GM23338 (cell line): ENCODE measurements around the gene SPRING1. TPM values are rescaled to one million over a fixed set of nuclear protein-coding genes. Genes with fewer than 3 reads are reported as not detected.

Source experiments
- ATAC-seq: fragments of 200-7000 bp; cut with Tn5 transposase; 3 replicates; pipeline ENCODE4 v1.9.1; 2020
- DNase-seq: peaks from one replicate; pipeline ENCODE4 v3.0.0-alpha.2; 2015; ENCODE audit warnings: low spot score
- H2AFZ ChIP-seq: fragments of 200-600 bp; sonication (generic); 2 replicates; pipeline ENCODE4 v1.8.0; 2016; ENCODE audit warnings: antibody characterized with exemption, mild to moderate bottlenecking, moderate library complexity
- H3F3A ChIP-seq: fragments of 200-600 bp; sonication (generic); replicated peaks from 2 replicates; pipeline ENCODE4 v1.8.0; 2017; ENCODE audit warnings: antibody characterized with exemption, mixed run types, low read depth
- H3K27ac ChIP-seq: fragments of 200-600 bp; sonication (generic); 2 replicates; pipeline ENCODE4 v1.6.1; 2016; ENCODE audit warnings: low read depth
- H3K27me3 ChIP-seq: fragments of 200-600 bp; sonication (generic); 2 replicates; pipeline ENCODE4 v1.8.0; 2016; ENCODE audit warnings: mild to moderate bottlenecking, mixed run types, moderate library complexity; ENCODE audit not compliant: insufficient read depth
- H3K36me3 ChIP-seq: fragments of 200-600 bp; sonication (generic); 2 replicates; pipeline ENCODE4 v1.8.0; 2016; ENCODE audit warnings: mild to moderate bottlenecking; ENCODE audit not compliant: insufficient read depth
- H3K4me1 ChIP-seq: fragments of 200-600 bp; sonication (generic); 2 replicates; pipeline ENCODE4 v1.8.0; 2016; ENCODE audit warnings: mild to moderate bottlenecking, moderate library complexity; ENCODE audit not compliant: insufficient read depth
- H3K4me2 ChIP-seq: fragments of 200-600 bp; sonication (generic); 2 replicates; pipeline ENCODE4 v1.7.1; 2017; ENCODE audit warnings: mixed run types
- H3K4me3 ChIP-seq: fragments of 200-600 bp; sonication (generic); 2 replicates; pipeline ENCODE4 v1.6.1; 2016; ENCODE audit warnings: mixed run types
- H3K79me2 ChIP-seq: fragments of 200-600 bp; sonication (generic); replicated peaks from 2 replicates; pipeline ENCODE4 v1.8.0; 2017; ENCODE audit warnings: mild to moderate bottlenecking; ENCODE audit not compliant: insufficient read depth
- H3K9me2 ChIP-seq: fragments of 200-600 bp; sonication (generic); 2 replicates; pipeline ENCODE4 v1.8.0; 2017; ENCODE audit not compliant: insufficient read depth
- H4K20me1 ChIP-seq: fragments of 200-600 bp; sonication (generic); replicated peaks from 2 replicates; pipeline ENCODE4 v1.8.0; 2017; ENCODE audit warnings: mild to moderate bottlenecking; ENCODE audit not compliant: insufficient read depth
- H3K27ac Mint-ChIP-seq: 2 replicates; pipeline ENCODE4 v1.8.0; 2020; ENCODE audit warnings: inconsistent platforms, mild to moderate bottlenecking, moderate library complexity, mixed read lengths
- H3K27me3 Mint-ChIP-seq: 3 replicates; pipeline ENCODE4 v1.8.0; 2022; ENCODE audit warnings: low read depth, mild to moderate bottlenecking, moderate library complexity, mixed read lengths, inconsistent platforms; ENCODE audit not compliant: insufficient read depth, poor library complexity
- H3K36me3 Mint-ChIP-seq: 3 replicates; pipeline ENCODE4 v1.8.0; 2021; ENCODE audit warnings: low read depth, mild to moderate bottlenecking, inconsistent platforms, moderate library complexity, mixed read lengths
- H3K4me1 Mint-ChIP-seq: 3 replicates; pipeline ENCODE4 v1.8.0; 2020; ENCODE audit warnings: mild to moderate bottlenecking, inconsistent platforms, mixed read lengths
- H3K4me3 Mint-ChIP-seq: 3 replicates; pipeline ENCODE4 v1.8.0; 2021; ENCODE audit warnings: moderate library complexity, mild to moderate bottlenecking, inconsistent platforms, mixed read lengths
- H3K9me3 Mint-ChIP-seq: 3 replicates; pipeline ENCODE4 v1.8.0; 2020; ENCODE audit warnings: moderate library complexity, mild to moderate bottlenecking, inconsistent platforms, mixed read lengths
- CREB1 ChIP-seq: fragments of 250-450 bp; sonication (Bioruptor Pico); IDR thresholded peaks from 2 replicates; pipeline ENCODE4 v1.5.0; 2020; ENCODE audit warnings: low read depth, mild to moderate bottlenecking, moderate library complexity
- CTCF ChIP-seq, 2 experiments: fragments of 200-600 bp in 1 of 2; sonication (generic) in 1 of 2; conservative IDR thresholded peaks; 2 replicates each; pipeline versions ENCODE4 v1.5.1 to v1.6.1; 2016 to 2017; ENCODE audit warnings: antibody characterized with exemption in 2 of 2, low read depth in 2 of 2, mild to moderate bottlenecking in 2 of 2, moderate library complexity in 1 of 2
- ETS1 ChIP-seq: IDR thresholded peaks from 2 replicates; pipeline ENCODE4 v1.6.1; 2016; ENCODE audit warnings: antibody characterized with exemption
- EZH2 ChIP-seq: fragments of 200-600 bp; sonication (generic); IDR thresholded peaks from one replicate; pipeline ENCODE4 v1.8.0; 2017; ENCODE audit warnings: antibody characterized with exemption, mild to moderate bottlenecking, low read depth; ENCODE audit not compliant: unreplicated experiment
- JUNB ChIP-seq: IDR thresholded peaks from one replicate; pipeline ENCODE4 v1.6.1; 2016; ENCODE audit warnings: antibody characterized with exemption; ENCODE audit not compliant: unreplicated experiment
- NANOG ChIP-seq: IDR thresholded peaks from 2 replicates; pipeline ENCODE4 v1.6.1; 2016; ENCODE audit warnings: antibody characterized with exemption, borderline replicate concordance
- REST ChIP-seq: IDR thresholded peaks from one replicate; pipeline ENCODE4 v1.6.1; 2018; ENCODE audit warnings: antibody characterized with exemption; ENCODE audit not compliant: unreplicated experiment
- STAT1 ChIP-seq: IDR thresholded peaks from one replicate; pipeline ENCODE4 v1.6.1; 2016; ENCODE audit warnings: antibody characterized with exemption; ENCODE audit not compliant: unreplicated experiment
- ZNF114 ChIP-seq: fragments of 250-450 bp; sonication (Bioruptor Pico); IDR thresholded peaks from 2 replicates; pipeline ENCODE4 v1.5.0; 2020; ENCODE audit warnings: mild to moderate bottlenecking, moderate library complexity
- polyA plus RNA-seq: library from polyadenylated mRNA; unstranded; fragments of >200 nt; fragmentation: Nextera tagmentation; extraction: Ambion mirVana; gene quantifications from 2 replicates; pipeline ENCODE4 v1.2.1, GENCODE V29; 2016
- total RNA-seq: library from RNA; depleted of rRNA; stranded (reverse); fragments of >200 nt; shearing (Covaris generic); gene quantifications from 2 replicates; pipeline ENCODE4 v1.2.3, GENCODE V29; 2014

Gene SPRING1
- total and polyA plus RNA-seq, 2 experiments from 2014 or later, result 8.2 to 57.1 TPM

GRCh38 chr12:116784238-116784612, 46.4 kb upstream of the SPRING1 start (continued):
- TF ChIP-seq EZH2 (no peak), CREB1 (CRISPR knock-in tag) (no peak), NANOG (no peak), CTCF (conservative IDR thresholded peaks at IDR 0.05; ENCODE audit: low read depth in 2 of 2) (no peak), ZNF114 (CRISPR knock-in tag) (no peak), ETS1 (no peak), JUNB (no peak), STAT1 (no peak), REST (no peak)

GRCh38 chr12:116783525-116784237, 45.8 kb upstream of the SPRING1 start:
- Mint-ChIP-seq H3K36me3 (peaks cover 73% of the 10 kb centered on the region), H3K9me3 (no peaks in the 10 kb centered on the region), H3K4me3 (no peak overlapping the region), H3K4me1 (no peaks in the 10 kb centered on the region), H3K27me3 (no peaks in the 10 kb centered on the region), H3K27ac (no peak overlapping the region)
- H3K79me2 ChIP-seq, result no peaks in the 10 kb centered on the region
- no peaks in the 10 kb centered on the region; the same call in 1 of the 2 replicates for H4K20me1 ChIP-seq
- no peaks in the 10 kb centered on the region for H3K4me1 ChIP-seq
- no peak for ATAC-seq
- H3K4me2 ChIP-seq, result no peak overlapping the region
- H3K4me3 ChIP-seq, result no peak overlapping the region
- no peaks in the 10 kb centered on the region for H3F3A ChIP-seq
- H3K9me2 ChIP-seq, result no peaks in the 10 kb centered on the region
- peaks cover 13% of the 10 kb centered on the region; the same call in 1 of the 2 replicates for H3K36me3 ChIP-seq
- no peaks in the 10 kb centered on the region for H3K27me3 ChIP-seq
- H3K27ac ChIP-seq, result no peak overlapping the region
- DNase-seq, result no peak
- no peak overlapping the region for H2AFZ ChIP-seq
- TF ChIP-seq CTCF (conservative IDR thresholded peaks at IDR 0.05; ENCODE audit: low read depth in 2 of 2), result no peak
- no peak for TF ChIP-seq EZH2
